ENCODE data around the gene CIRBP. TPM values are rescaled to one million over a fixed set of nuclear protein-coding genes. Genes with fewer than 3 reads are reported as not detected.

CIRBP gene
- total RNA-seq, 2 donors from 2014 or later, result 492 to 644 TPM

DNA sequence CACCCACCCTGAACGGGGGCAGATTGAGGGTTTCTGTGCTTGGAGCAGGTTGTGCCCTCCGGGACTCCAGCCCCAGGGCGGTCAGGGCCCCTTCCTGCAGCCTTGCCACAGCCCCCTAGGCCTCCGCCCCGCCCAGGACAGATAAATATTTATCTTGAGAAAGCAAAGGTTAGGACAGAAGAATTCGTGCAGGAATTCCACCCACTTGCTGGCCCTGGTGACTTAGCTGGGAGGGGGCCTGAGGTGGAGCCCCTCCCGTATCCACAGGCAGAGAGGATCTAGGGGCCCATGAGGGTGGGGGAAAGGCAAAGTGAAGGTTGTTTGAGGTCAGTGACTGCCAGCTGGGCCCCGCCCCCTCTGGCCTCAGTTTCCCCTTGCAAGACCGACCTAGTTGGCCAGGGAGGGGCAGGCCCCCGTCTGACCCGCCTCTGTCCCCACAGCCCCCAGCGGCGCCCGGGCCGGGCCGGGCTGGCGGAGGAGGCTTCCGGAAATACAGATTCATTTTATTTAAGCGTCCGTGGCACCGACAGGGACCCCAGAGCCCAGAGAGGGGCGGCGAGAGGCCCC, 15.5 kb upstream of the CIRBP start:
- H3K4me3 ChIP-seq, result peak overlapping the region; percentile 99
- TF ChIP-seq, protein P1, sequence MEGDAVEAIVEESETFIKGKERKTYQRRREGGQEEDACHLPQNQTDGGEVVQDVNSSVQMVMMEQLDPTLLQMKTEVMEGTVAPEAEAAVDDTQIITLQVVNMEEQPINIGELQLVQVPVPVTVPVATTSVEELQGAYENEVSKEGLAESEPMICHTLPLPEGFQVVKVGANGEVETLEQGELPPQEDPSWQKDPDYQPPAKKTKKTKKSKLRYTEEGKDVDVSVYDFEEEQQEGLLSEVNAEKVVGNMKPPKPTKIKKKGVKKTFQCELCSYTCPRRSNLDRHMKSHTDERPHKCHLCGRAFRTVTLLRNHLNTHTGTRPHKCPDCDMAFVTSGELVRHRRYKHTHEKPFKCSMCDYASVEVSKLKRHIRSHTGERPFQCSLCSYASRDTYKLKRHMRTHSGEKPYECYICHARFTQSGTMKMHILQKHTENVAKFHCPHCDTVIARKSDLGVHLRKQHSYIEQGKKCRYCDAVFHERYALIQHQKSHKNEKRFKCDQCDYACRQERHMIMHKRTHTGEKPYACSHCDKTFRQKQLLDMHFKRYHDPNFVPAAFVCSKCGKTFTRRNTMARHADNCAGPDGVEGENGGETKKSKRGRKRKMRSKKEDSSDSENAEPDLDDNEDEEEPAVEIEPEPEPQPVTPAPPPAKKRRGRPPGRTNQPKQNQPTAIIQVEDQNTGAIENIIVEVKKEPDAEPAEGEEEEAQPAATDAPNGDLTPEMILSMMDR (IDR thresholded peaks at IDR 0.05), result no peak
- no peaks in the 10 kb centered on the region for H3K27me3 ChIP-seq (replicated peaks; ENCODE audit: insufficient read depth)
- H3K36me3 ChIP-seq, result peaks cover 39% of the 10 kb centered on the region
- peaks cover 36 to 54% of the 10 kb centered on the region in 2 donors for H3K4me1 ChIP-seq (ENCODE audit: control insufficient read depth in 1 of 2, low read depth in 2 of 2)
- DNase-seq (ENCODE audit: low spot score) (no peak), ATAC-seq (ENCODE audit: insufficient number of reproducible peaks, low FRiP score, low read depth) (no peak)
- no peaks in the 10 kb centered on the region for H3K9me3 ChIP-seq
- H3K27ac ChIP-seq, result peak overlapping the region; percentile 99

DNA sequence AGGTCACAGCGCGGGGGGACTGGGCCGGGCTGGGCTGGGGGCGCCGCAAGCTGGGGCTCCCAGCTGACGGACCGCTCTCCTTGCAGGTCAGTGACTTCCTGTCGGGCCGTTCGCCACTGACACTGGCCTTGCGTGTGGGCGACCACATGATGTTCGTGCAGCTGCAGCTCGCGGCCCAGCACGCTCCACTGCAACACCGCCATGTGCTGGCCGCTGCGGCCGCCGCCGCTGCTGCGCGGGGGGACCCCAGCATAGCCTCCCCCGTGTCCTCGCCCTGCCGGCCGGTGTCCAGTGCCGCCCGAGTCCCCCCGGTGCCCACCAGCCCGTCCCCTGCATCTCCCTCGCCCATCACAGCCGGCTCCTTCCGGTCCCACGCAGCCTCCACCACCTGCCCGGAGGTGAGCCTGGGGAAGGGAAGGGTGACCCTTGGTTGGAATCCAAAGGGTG, 15.0 kb upstream of the CIRBP start:
- no peaks in the 10 kb centered on the region for H3K9me3 ChIP-seq
- H3K4me3 ChIP-seq, result peak overlapping the region; percentile 99
- H3K4me1 ChIP-seq (ENCODE audit: control insufficient read depth in 1 of 2, low read depth in 2 of 2), result peaks cover 41 to 58% of the 10 kb centered on the region in 2 donors
- DNase-seq (ENCODE audit: low spot score) (no peak), ATAC-seq (ENCODE audit: insufficient number of reproducible peaks, low FRiP score, low read depth) (no peak)
- TF ChIP-seq, protein P1 (IDR thresholded peaks at IDR 0.05), result no peak
- no peaks in the 10 kb centered on the region for H3K27me3 ChIP-seq (replicated peaks; ENCODE audit: insufficient read depth)
- H3K27ac ChIP-seq, result peak overlapping the region; percentile 99
- H3K36me3 ChIP-seq, result peaks cover 39% of the 10 kb centered on the region

DNA sequence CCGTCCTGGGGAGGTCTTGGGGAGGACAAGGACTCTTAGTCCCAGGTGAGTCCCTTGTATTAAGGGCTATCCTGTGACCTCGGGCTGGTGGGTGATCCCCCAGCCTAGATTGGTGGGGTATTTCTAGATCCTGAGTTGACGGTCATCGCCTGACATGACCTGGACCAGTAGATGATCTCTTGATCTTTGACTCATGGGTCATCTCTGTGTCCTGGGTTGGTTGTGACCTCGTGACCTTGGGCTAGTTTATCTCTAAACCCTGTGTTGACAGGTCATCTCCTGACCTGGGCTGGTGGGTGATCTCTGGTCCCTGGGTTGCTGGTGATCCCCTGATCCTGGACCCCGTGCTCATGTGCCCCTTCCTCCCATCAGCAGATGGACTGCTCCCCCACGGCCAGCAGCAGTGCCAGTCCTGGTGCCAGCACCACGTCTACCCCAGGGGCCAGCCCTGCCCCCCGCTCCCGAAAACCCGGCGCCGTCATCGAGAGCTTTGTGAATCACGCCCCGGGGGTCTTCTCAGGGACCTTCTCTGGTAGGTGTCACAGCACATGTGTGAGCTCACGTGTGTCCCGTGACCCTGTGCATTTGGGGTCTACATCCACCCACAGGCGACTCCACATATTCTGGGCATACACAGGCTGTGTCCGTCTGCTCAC, 14.5 kb upstream of the CIRBP start:
- peak overlapping the region; percentile 99 for H3K27ac ChIP-seq
- TF ChIP-seq, protein P1 (IDR thresholded peaks at IDR 0.05), result no peak
- peaks cover 39% of the 10 kb centered on the region for H3K36me3 ChIP-seq
- DNase-seq (ENCODE audit: low spot score) (no peak), ATAC-seq (ENCODE audit: insufficient number of reproducible peaks, low FRiP score, low read depth) (no peak)
- no peaks in the 10 kb centered on the region for H3K9me3 ChIP-seq
- H3K27me3 ChIP-seq (replicated peaks; ENCODE audit: insufficient read depth), result no peaks in the 10 kb centered on the region
- peaks cover 45 to 63% of the 10 kb centered on the region in 2 donors for H3K4me1 ChIP-seq (ENCODE audit: control insufficient read depth in 1 of 2, low read depth in 2 of 2)
- H3K4me3 ChIP-seq, result peak overlapping the region; percentile 99

DNA sequence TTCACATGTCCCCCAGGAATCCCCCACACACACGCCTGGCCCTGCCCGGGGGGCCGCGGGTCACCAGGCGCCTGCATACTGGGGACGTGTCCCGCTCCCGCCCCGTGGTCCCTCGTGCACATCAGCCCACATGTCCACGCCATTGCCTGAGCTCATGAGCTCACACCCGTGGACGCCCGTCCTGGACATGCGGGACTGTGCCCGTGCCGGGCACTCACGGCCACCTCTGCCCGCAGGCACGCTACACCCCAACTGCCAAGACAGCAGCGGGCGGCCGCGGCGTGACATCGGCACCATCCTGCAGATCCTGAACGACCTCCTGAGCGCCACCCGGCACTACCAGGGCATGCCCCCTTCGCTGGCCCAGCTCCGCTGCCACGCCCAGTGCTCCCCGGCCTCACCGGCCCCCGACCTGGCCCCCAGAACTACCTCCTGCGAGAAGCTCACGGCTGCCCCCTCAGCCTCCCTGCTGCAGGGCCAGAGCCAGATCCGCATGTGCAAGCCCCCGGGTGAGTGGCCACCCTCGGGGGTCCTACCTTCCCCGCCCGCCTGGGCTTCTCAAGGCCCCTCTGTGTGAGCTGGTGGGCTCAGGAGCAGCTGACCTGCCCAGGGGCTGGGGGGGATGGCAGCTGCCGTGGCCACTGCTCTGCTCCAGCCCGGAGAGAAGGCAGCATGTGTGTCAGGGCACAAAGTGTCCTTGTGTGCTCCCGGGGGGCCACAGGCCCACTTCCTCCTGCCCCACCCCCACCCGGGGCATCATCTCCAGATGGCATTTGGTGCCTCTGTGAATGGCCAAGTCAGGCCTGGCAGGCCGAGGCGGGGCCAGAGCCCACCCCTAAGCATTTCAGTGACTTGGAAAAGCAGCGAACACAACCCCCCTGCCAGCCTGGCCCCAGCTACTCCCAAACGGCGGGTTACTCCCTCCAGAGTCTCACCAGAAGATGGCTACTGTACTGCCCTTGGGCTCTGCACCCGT, 13.7 kb upstream of the CIRBP start:
- ATAC-seq (ENCODE audit: insufficient number of reproducible peaks, low FRiP score, low read depth) (no peak), DNase-seq (ENCODE audit: low spot score) (no peak)
- Histone ChIP-seq H3K4me3 (no peak overlapping the region), H3K9me3 (no peaks in the 10 kb centered on the region), H3K27ac (peak overlapping the region; percentile 99), H3K36me3 (peaks cover 39% of the 10 kb centered on the region), H3K27me3 (replicated peaks; ENCODE audit: insufficient read depth) (no peaks in the 10 kb centered on the region), H3K4me1 (ENCODE audit: control insufficient read depth in 1 of 2, low read depth in 2 of 2) (peaks cover 53 to 71% of the 10 kb centered on the region in 2 donors)
- TF ChIP-seq, protein P1 (IDR thresholded peaks at IDR 0.05), result no peak
